Endothelial cell (in vitro differentiated cells): ENCODE measurements around the gene LAP3. TPM values are rescaled to one million over a fixed set of nuclear protein-coding genes. Genes with fewer than 3 reads are reported as not detected.

ENCODE experiments used
- DNase-seq: peaks from one replicate; pipeline ENCODE4 v3.0.0; 2021; ENCODE audit warnings: low spot score
- H3K27ac Mint-ChIP-seq: one replicate; pipeline ENCODE4 v1.8.0; 2021; ENCODE audit warnings: mixed read lengths, inconsistent platforms; ENCODE audit not compliant: unreplicated experiment
- H3K27me3 Mint-ChIP-seq: one replicate; pipeline ENCODE4 v1.8.0; 2021; ENCODE audit warnings: mild to moderate bottlenecking, moderate library complexity, mixed read lengths, inconsistent platforms; ENCODE audit not compliant: unreplicated experiment
- H3K36me3 Mint-ChIP-seq: one replicate; pipeline ENCODE4 v1.8.0; 2021; ENCODE audit warnings: mild to moderate bottlenecking, low read depth, mixed read lengths, inconsistent platforms; ENCODE audit not compliant: unreplicated experiment
- H3K4me1 Mint-ChIP-seq: one replicate; pipeline ENCODE4 v1.8.0; 2021; ENCODE audit warnings: mild to moderate bottlenecking, mixed read lengths, inconsistent platforms; ENCODE audit not compliant: unreplicated experiment
- H3K4me3 Mint-ChIP-seq: one replicate; pipeline ENCODE4 v1.8.0; 2021; ENCODE audit warnings: mild to moderate bottlenecking, mixed read lengths, inconsistent platforms; ENCODE audit not compliant: unreplicated experiment
- H3K9me3 Mint-ChIP-seq: one replicate; pipeline ENCODE4 v1.8.0; 2021; ENCODE audit warnings: mixed read lengths, inconsistent platforms; ENCODE audit not compliant: unreplicated experiment
- long read RNA-seq: library from polyadenylated mRNA; unstranded; transcript quantifications from one replicate; pipeline ENCODE4 v2.0.0, GENCODE V29; 2020; ENCODE audit not compliant: unreplicated experiment
- total RNA-seq: library from RNA; stranded (reverse); fragmentation: NEBNext Ultra II Directional; extraction: Animal tissue kit (Norgen Biotek cat#: 25700); gene quantifications from one replicate; pipeline ENCODE4 v1.2.1, GENCODE V29; 2021; ENCODE audit not compliant: unreplicated experiment
- TF ChIP-seq, protein P1 (sequence below): fragments of 200-600 bp; sonication (generic); IDR thresholded peaks from one replicate; pipeline ENCODE4 v1.5.0; 2021; ENCODE audit warnings: antibody characterized with exemption; ENCODE audit not compliant: unreplicated experiment

Gene LAP3
- 150 TPM for total RNA-seq
- long read RNA-seq, transcript LAP3-201 (13 exons, 2,213 nt), result major isoform, 241 of 256 reads
- long read RNA-seq, partial matches to known transcripts, result 8 of 256 reads
- long read RNA-seq, other reads (novel, unspliced or antisense), result 6 of 256 reads

DNA sequence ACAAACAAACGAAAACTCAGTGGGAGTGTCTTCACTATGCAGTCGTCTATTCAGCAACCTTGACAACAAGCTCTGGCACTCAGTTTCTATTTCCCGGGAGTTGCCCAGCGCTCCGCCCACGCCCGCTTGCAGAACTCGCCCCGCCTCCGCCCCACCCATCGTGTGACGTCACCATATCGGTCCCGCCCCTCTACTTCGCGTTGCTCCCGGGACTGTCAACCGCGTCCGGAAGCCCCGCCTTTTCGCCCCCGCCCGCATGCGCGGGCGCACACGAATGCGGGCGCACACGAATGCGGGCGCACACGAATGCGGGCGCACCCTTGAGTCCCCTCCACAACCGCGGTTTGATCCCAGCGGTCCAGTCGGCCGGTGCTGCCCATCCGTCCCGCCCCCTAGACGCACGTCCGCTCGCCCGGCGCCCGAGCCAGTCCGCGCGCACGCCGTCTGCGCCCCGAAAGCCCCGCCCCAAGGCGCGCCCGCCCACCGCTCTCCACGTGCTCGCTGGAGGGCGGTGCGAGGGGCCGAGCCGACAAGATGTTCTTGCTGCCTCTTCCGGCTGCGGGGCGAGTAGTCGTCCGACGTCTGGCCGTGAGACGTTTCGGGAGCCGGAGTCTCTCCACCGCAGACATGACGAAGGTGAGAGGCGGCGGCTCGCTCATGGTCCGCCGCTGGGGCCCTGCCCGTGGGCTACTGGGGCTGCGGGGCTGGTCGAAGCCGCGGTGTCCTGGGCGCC is at the start of gene LAP3:
Gene LAP3 (plus strand): TSS at position 267 of the 733 bp plus-strand sequence. CDS start 268 bp downstream, at position 535.
- peak; percentile 98 for DNase-seq
- peaks cover 4% of the 10 kb centered on the region for H3K36me3 Mint-ChIP-seq
- peaks cover 3% of the 10 kb centered on the region for H3K27me3 Mint-ChIP-seq
- TF ChIP-seq, protein P1, sequence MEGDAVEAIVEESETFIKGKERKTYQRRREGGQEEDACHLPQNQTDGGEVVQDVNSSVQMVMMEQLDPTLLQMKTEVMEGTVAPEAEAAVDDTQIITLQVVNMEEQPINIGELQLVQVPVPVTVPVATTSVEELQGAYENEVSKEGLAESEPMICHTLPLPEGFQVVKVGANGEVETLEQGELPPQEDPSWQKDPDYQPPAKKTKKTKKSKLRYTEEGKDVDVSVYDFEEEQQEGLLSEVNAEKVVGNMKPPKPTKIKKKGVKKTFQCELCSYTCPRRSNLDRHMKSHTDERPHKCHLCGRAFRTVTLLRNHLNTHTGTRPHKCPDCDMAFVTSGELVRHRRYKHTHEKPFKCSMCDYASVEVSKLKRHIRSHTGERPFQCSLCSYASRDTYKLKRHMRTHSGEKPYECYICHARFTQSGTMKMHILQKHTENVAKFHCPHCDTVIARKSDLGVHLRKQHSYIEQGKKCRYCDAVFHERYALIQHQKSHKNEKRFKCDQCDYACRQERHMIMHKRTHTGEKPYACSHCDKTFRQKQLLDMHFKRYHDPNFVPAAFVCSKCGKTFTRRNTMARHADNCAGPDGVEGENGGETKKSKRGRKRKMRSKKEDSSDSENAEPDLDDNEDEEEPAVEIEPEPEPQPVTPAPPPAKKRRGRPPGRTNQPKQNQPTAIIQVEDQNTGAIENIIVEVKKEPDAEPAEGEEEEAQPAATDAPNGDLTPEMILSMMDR, result no peak
- peaks cover 37% of the 10 kb centered on the region for H3K4me1 Mint-ChIP-seq
- peak within 1 kb of the TSS; percentile 85 for H3K27ac Mint-ChIP-seq
- peak within 1 kb of the TSS; percentile 94 for H3K4me3 Mint-ChIP-seq
- no peaks in the 10 kb centered on the region for H3K9me3 Mint-ChIP-seq

DNA sequence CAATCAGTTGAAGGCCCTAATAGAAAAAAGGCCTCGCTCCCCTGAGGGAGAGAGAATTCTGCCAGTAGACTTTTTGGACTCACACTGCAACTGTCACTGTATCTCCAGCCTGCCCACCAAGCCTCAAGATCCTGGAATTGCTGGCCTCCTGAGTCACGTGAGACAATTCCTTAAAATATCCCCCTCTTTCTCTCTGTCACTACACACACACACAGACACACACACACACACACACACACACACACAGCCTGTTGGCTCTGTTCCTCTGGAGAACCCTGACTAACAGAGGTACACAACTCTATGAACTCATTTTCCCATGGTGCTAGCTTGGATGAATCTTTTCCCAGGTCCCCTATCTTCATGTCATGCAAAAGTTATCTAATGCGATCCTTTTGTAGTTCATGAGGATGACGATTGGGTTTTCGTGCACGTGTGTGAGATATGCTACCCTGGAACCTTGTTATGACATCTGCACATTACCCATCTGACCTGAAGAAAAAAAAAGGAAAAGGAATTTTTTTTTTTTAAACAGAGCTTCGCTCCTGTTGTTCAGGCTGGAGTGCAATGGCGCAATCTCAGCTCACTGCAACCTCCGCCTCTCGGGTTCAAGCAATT is 48.3 kb upstream of the LAP3 start:
- Mint-ChIP-seq H3K4me3 (no peak overlapping the region), H3K27me3 (no peaks in the 10 kb centered on the region), H3K27ac (no peak overlapping the region), H3K36me3 (no peaks in the 10 kb centered on the region), H3K9me3 (no peaks in the 10 kb centered on the region), H3K4me1 (no peaks in the 10 kb centered on the region)
- no peak for DNase-seq
- TF ChIP-seq, protein P1, result no peak

DNA sequence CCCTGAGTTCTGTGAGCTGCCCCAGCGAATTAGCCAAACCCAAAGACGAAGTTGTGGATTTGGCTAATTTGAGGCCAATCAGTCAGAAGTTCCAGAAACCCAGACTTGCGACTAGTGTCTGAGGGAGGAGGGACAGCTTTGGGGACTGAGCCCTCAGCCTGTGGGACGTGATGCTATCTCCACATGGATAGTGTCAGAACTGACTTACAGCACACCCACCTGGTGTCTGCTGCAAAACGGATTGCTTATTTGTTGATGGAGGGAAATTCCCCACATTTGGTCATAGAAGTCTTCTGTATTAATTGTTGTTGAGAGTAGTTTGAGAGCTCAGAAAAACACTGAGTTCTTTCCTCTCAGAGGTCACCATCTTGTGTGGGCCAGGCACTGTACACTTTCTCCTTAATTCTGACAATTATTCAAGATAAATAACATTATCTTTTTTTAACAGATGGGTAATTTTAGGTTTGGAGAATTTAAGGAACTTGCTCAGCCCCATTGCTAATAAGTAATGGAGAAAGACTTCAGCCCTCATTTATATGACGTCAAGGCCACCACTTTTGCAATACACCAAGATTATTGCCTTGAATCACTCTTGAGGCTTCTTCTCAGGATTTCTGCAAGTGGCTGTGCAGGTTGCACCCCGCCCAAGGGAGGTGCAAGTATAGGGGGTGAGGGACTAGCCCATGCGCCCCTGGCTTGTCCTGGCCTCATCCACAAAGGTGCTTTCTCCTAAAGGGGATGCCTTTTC is 45.3 kb upstream of the LAP3 start:
- Mint-ChIP-seq H3K27me3 (no peaks in the 10 kb centered on the region), H3K4me3 (no peak overlapping the region), H3K36me3 (no peaks in the 10 kb centered on the region), H3K4me1 (no peaks in the 10 kb centered on the region), H3K27ac (no peak overlapping the region), H3K9me3 (no peaks in the 10 kb centered on the region)
- DNase-seq, result no peak
- TF ChIP-seq, protein P1, result no peak

DNA sequence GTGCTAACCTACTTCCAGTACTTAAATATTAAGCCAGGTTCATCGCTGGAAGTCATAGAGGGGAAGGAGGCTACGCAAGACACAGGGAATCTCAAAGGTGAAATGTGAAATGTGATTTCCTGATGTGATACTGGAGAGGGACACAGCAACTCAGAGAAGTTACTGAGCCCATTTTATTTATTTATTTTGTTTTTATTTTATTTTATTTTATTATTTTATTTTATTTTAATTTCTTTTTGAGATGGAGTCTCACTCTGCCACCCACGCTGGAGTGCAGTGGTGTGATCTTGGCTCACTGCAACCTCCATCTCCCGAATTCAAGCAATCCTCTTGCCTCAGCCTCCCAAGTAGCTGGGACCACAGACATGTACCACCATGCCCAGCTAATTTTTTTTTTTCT is 42.3 kb upstream of the LAP3 start:
- no peaks in the 10 kb centered on the region for H3K4me1 Mint-ChIP-seq
- no peak overlapping the region for H3K4me3 Mint-ChIP-seq
- no peaks in the 10 kb centered on the region for H3K36me3 Mint-ChIP-seq
- no peak overlapping the region for H3K27ac Mint-ChIP-seq
- no peaks in the 10 kb centered on the region for H3K9me3 Mint-ChIP-seq
- no peaks in the 10 kb centered on the region for H3K27me3 Mint-ChIP-seq
- TF ChIP-seq, protein P1, result no peak
- DNase-seq, result no peak
